Measurements from ENCODE around the gene EARS2. TPM values are rescaled to one million over a fixed set of nuclear protein-coding genes. Genes with fewer than 3 reads are reported as not detected.

The EARS2 gene
- total RNA-seq, 1 experiment from 2014 or later: 101 TPM

GRCh38 chr16:23510164-23510914, 46.8 kb downstream of the EARS2 start, which contains the start of gene GGA2:
GGA2 (minus strand) TSS chr16:23510494; CDS start chr16:23510411, 83 bp downstream.
- H3K36me3 ChIP-seq (replicated peaks; ENCODE audit: control insufficient read depth, insufficient read depth, low read length): no peaks in the 10 kb centered on the region; the same call in 1 of the 2 replicates
- H3K4me3 ChIP-seq (ENCODE audit: insufficient read depth, low read depth, low read length): peak within 1 kb of the TSS; percentile 68
- no peaks in the 10 kb centered on the region for H3K27me3 ChIP-seq (ENCODE audit: control insufficient read depth, insufficient read depth, low read length)
- peak; percentile 95 for DNase-seq

GRCh38 chr16:23509782-23510163, 47.4 kb downstream of the EARS2 start:
- no peaks in the 10 kb centered on the region; the same call in 1 of the 2 replicates for H3K36me3 ChIP-seq (replicated peaks; ENCODE audit: control insufficient read depth, insufficient read depth, low read length)
- H3K27me3 ChIP-seq (ENCODE audit: control insufficient read depth, insufficient read depth, low read length): no peaks in the 10 kb centered on the region
- DNase-seq: no peak
- peak overlapping the region; percentile 68 for H3K4me3 ChIP-seq (ENCODE audit: insufficient read depth, low read depth, low read length)

GRCh38 chr16:23509441-23509754, 47.8 kb downstream of the EARS2 start:
- H3K4me3 ChIP-seq (ENCODE audit: insufficient read depth, low read depth, low read length): peak overlapping the region; percentile 68
- no peaks in the 10 kb centered on the region for H3K27me3 ChIP-seq (ENCODE audit: control insufficient read depth, insufficient read depth, low read length)
- DNase-seq: no peak
- no peaks in the 10 kb centered on the region; the same call in 1 of the 2 replicates for H3K36me3 ChIP-seq (replicated peaks; ENCODE audit: control insufficient read depth, insufficient read depth, low read length)

GRCh38 chr16:23508589-23509440, 48.3 kb downstream of the EARS2 start:
- Histone ChIP-seq H3K36me3 (replicated peaks; ENCODE audit: control insufficient read depth, insufficient read depth, low read length) (no peaks in the 10 kb centered on the region; the same call in 1 of the 2 replicates), H3K4me3 (ENCODE audit: insufficient read depth, low read depth, low read length) (peak overlapping the region; percentile 68), H3K27me3 (ENCODE audit: control insufficient read depth, insufficient read depth, low read length) (no peaks in the 10 kb centered on the region)
- peak; percentile 47 for DNase-seq

GRCh38 chr16:23506606-23506994, 50.5 kb downstream of the EARS2 start:
- H3K27me3 ChIP-seq (ENCODE audit: control insufficient read depth, insufficient read depth, low read length): no peaks in the 10 kb centered on the region
- H3K36me3 ChIP-seq (replicated peaks; ENCODE audit: control insufficient read depth, insufficient read depth, low read length): no peaks in the 10 kb centered on the region; the same call in 1 of the 2 replicates
- DNase-seq: no peak
- H3K4me3 ChIP-seq (ENCODE audit: insufficient read depth, low read depth, low read length): no peak overlapping the region

GRCh38 chr16:23505671-23506605, 51.2 kb downstream of the EARS2 start:
- no peak for DNase-seq
- Histone ChIP-seq H3K4me3 (ENCODE audit: insufficient read depth, low read depth, low read length) (no peak overlapping the region), H3K27me3 (ENCODE audit: control insufficient read depth, insufficient read depth, low read length) (no peaks in the 10 kb centered on the region), H3K36me3 (replicated peaks; ENCODE audit: control insufficient read depth, insufficient read depth, low read length) (no peaks in the 10 kb centered on the region; the same call in none of the 2 replicates)

- Histone ChIP-seq H3K27me3 (ENCODE audit: control insufficient read depth, insufficient read depth, low read length) (no peaks in the 10 kb centered on the region), H3K36me3 (replicated peaks; ENCODE audit: control insufficient read depth, insufficient read depth, low read length) (no peaks in the 10 kb centered on the region; the same call in none of the 2 replicates), H3K4me3 (ENCODE audit: insufficient read depth, low read depth, low read length) (no peak overlapping the region)
- DNase-seq: no peak
These were observed 51.9 kb downstream of the EARS2 start for GRCh38 chr16:23505180-23505665.

- H3K27me3 ChIP-seq (ENCODE audit: control insufficient read depth, insufficient read depth, low read length): no peaks in the 10 kb centered on the region
- no peak overlapping the region for H3K4me3 ChIP-seq (ENCODE audit: insufficient read depth, low read depth, low read length)
- DNase-seq: no peak
These were observed 52.5 kb downstream of the EARS2 start for GRCh38 chr16:23504453-23505179.

GRCh38 chr16:23504076-23504452, 53.1 kb downstream of the EARS2 start:
- Histone ChIP-seq H3K36me3 (replicated peaks; ENCODE audit: control insufficient read depth, insufficient read depth, low read length) (no peaks in the 10 kb centered on the region; the same call in none of the 2 replicates), H3K4me3 (ENCODE audit: insufficient read depth, low read depth, low read length) (no peak overlapping the region), H3K27me3 (ENCODE audit: control insufficient read depth, insufficient read depth, low read length) (no peaks in the 10 kb centered on the region)
- DNase-seq: no peak

More at GRCh38 chr16:23504453-23505179, 52.5 kb downstream of the EARS2 start:
- H3K36me3 ChIP-seq (replicated peaks; ENCODE audit: control insufficient read depth, insufficient read depth, low read length): no peaks in the 10 kb centered on the region; the same call in none of the 2 replicates

GRCh38 chr16:23502466-23502865, 54.7 kb downstream of the EARS2 start:
- Histone ChIP-seq H3K36me3 (replicated peaks; ENCODE audit: control insufficient read depth, insufficient read depth, low read length) (no peaks in the 10 kb centered on the region; the same call in none of the 2 replicates), H3K27me3 (ENCODE audit: control insufficient read depth, insufficient read depth, low read length) (no peaks in the 10 kb centered on the region), H3K4me3 (ENCODE audit: insufficient read depth, low read depth, low read length) (no peak overlapping the region)
- DNase-seq: no peak

GRCh38 chr16:23501291-23501690, 55.9 kb downstream of the EARS2 start:
- Histone ChIP-seq H3K36me3 (replicated peaks; ENCODE audit: control insufficient read depth, insufficient read depth, low read length) (no peaks in the 10 kb centered on the region; the same call in none of the 2 replicates), H3K4me3 (ENCODE audit: insufficient read depth, low read depth, low read length) (no peak overlapping the region), H3K27me3 (ENCODE audit: control insufficient read depth, insufficient read depth, low read length) (no peaks in the 10 kb centered on the region)
- no peak for DNase-seq

GRCh38 chr16:23500862-23501225, 56.3 kb downstream of the EARS2 start:
- Histone ChIP-seq H3K27me3 (ENCODE audit: control insufficient read depth, insufficient read depth, low read length) (no peaks in the 10 kb centered on the region), H3K4me3 (ENCODE audit: insufficient read depth, low read depth, low read length) (no peak overlapping the region), H3K36me3 (replicated peaks; ENCODE audit: control insufficient read depth, insufficient read depth, low read length) (no peaks in the 10 kb centered on the region; the same call in none of the 2 replicates)
- no peak for DNase-seq

- H3K27me3 ChIP-seq (ENCODE audit: control insufficient read depth, insufficient read depth, low read length): no peaks in the 10 kb centered on the region
These were observed 56.8 kb downstream of the EARS2 start for GRCh38 chr16:23500212-23500861.

More at GRCh38 chr16:23500212-23500861, 56.8 kb downstream of the EARS2 start:
- Histone ChIP-seq H3K4me3 (ENCODE audit: insufficient read depth, low read depth, low read length) (no peak overlapping the region), H3K36me3 (replicated peaks; ENCODE audit: control insufficient read depth, insufficient read depth, low read length) (peaks cover 2% of the 10 kb centered on the region)
- DNase-seq: peak; percentile 53

All from H7 (cell line).